Neural progenitor cell (in vitro differentiated cells): ENCODE measurements around the gene AGXT.

Source experiments
- EZH2 ChIP-seq: fragments of 200-600 bp; sonication (generic); IDR thresholded peaks from 2 replicates; pipeline ENCODE4 v1.6.1; 2017; ENCODE audit warnings: antibody characterized with exemption, mild to moderate bottlenecking, moderate library complexity
- TF ChIP-seq, protein P1 (sequence below): fragments of 200-600 bp; sonication (generic); IDR thresholded peaks from 2 replicates; pipeline ENCODE4 v1.5.1; 2017; ENCODE audit warnings: antibody characterized with exemption, mild to moderate bottlenecking

DNA sequence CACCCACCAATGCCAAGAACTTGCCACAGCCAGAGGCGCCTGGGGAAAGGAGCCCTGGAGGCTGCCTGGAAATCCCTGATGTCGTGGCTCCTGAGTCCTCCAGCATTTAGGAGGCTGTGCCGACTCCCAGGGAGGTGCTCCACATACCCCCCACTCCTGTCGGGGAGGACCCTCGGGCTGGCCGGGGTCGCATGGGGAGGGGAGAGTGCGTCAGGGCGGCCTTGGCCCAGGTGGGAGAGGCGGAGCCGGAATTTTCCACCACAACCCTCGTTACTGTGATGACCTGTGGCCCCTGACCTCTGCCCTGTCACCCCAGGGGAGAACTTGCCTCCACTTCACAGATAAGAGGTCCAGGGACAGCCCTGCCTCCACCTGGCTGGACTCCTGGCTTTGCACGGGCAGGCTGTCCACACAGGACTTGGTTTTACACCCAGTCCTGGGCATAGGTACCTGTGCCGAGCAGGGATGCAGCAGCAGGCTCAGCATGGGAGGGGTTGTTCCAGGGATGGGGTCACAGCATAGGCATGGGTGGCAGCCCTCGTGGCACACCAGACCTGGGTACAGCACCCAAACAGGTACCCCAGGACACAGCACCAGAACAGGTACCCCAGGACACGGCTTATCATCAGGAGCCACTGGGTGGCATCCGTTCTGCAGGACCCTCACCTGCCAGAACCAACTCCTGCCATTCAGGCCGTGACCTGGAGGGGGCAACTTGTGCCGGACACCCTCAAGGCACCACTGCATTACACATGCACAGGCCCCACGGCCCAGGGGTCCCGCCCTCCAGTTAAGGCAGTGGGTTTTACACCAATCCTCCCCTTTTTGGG lies 12.3 kb upstream of the AGXT start:
- TF ChIP-seq, protein P1, sequence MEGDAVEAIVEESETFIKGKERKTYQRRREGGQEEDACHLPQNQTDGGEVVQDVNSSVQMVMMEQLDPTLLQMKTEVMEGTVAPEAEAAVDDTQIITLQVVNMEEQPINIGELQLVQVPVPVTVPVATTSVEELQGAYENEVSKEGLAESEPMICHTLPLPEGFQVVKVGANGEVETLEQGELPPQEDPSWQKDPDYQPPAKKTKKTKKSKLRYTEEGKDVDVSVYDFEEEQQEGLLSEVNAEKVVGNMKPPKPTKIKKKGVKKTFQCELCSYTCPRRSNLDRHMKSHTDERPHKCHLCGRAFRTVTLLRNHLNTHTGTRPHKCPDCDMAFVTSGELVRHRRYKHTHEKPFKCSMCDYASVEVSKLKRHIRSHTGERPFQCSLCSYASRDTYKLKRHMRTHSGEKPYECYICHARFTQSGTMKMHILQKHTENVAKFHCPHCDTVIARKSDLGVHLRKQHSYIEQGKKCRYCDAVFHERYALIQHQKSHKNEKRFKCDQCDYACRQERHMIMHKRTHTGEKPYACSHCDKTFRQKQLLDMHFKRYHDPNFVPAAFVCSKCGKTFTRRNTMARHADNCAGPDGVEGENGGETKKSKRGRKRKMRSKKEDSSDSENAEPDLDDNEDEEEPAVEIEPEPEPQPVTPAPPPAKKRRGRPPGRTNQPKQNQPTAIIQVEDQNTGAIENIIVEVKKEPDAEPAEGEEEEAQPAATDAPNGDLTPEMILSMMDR: peak; percentile 46
- no peak for TF ChIP-seq EZH2
